Gastroesophageal sphincter (tissue), 4 donors: ENCODE results near the gene SPECC1L. TPM values are rescaled to one million over a fixed set of nuclear protein-coding genes. Genes with fewer than 3 reads are reported as not detected.
A peak's percentile ranks its signal among the peaks of the same experiment; 100 is the strongest.

Experiments
- ATAC-seq: fragments of 150-250 bp; one replicate; pipeline ENCODE4 v1.9.1; 2016; ENCODE audit warnings: mild to moderate bottlenecking, moderate library complexity
- H3K27ac ChIP-seq, 4 donors: fragments of 200-600 bp; sonication (generic) in 3 of 4; 1 replicate in 3 of 4; 2 replicates in 1 of 4; pipeline ENCODE4 v1.5.1; 2016 to 2019
- H3K27me3 ChIP-seq: fragments of 200-600 bp; sonication (generic); one replicate; pipeline ENCODE4 v1.5.1; 2019
- H3K36me3 ChIP-seq, 2 donors: fragments of 200-600 bp; sonication (generic); one replicate each; pipeline ENCODE4 v1.5.1; 2019; ENCODE audit warnings: control low read depth in 1 of 2
- H3K4me1 ChIP-seq, 3 donors: fragments of 200-600 bp; sonication (generic); 1 replicate in 2 of 3; 2 replicates in 1 of 3; pipeline ENCODE4 v1.5.1; 2016 to 2019; ENCODE audit warnings: control low read depth in 2 of 3
- H3K4me3 ChIP-seq, 2 donors: fragments of 200-600 bp; sonication (generic); one replicate each; pipeline ENCODE4 v1.5.1; 2019; ENCODE audit warnings: mild to moderate bottlenecking in 1 of 2, moderate library complexity in 1 of 2
- H3K9me3 ChIP-seq, 3 donors: fragments of 200-600 bp; sonication (generic); one replicate each; pipeline ENCODE4 v1.5.1; 2017 to 2019; ENCODE audit warnings: control low read depth in 2 of 3
- CTCF ChIP-seq, 4 experiments: fragments of 200-600 bp in 2 of 4; fragments of 450-650 bp in 2 of 4; sonication (generic) in 1 of 4; IDR thresholded peaks; one replicate each; pipeline ENCODE4 v1.5.1; 2017 to 2019; ENCODE audit warnings: antibody characterized with exemption in 4 of 4, mild to moderate bottlenecking in 2 of 4, moderate library complexity in 2 of 4
- EP300 ChIP-seq: sonication (generic); formaldehyde crosslinking; IDR thresholded peaks from one replicate; pipeline ENCODE4 v1.6.1; 2017; ENCODE audit warnings: antibody characterized with exemption, mild to moderate bottlenecking
- POLR2A ChIP-seq, 2 donors: fragments of 450-650 bp; IDR thresholded peaks; one replicate each; pipeline ENCODE4 v1.6.1; 2017; ENCODE audit warnings: antibody characterized with exemption in 2 of 2, mild to moderate bottlenecking in 2 of 2, moderate library complexity in 1 of 2
- POLR2AphosphoS5 ChIP-seq: sonication (generic); formaldehyde crosslinking; IDR thresholded peaks from one replicate; pipeline ENCODE4 v1.6.1; 2017; ENCODE audit warnings: antibody characterized with exemption
- whole genome bisulfite sequencing, 2 donors: methylation state at CpG; one replicate each; pipeline ENCODE4 v1.1.5; 2018; ENCODE audit warnings: low coverage in 1 of 2; 5-methylcytosine and 5-hydroxymethylcytosine counted together
- total RNA-seq, 4 donors: library from RNA; depleted of rRNA; stranded (reverse); fragments of >200 nt; gene quantifications; one replicate each; pipeline ENCODE4 v1.1.0, GENCODE V29; 2016

SPECC1L gene
- total RNA-seq, 4 donors from 2014 or later: 62.3 to 110 (median 92.5) TPM

- 23% methylated on average over 4 of the region's 9 CpGs; no CpG with 5 or more reads in 1 of the 2 donors for WGBS, 2 donors
Observed at GRCh38 chr22:24421428-24421931, 150.8 kb downstream of the SPECC1L start.

GRCh38 chr22:24422102-24422665 is 151.6 kb downstream of the SPECC1L start:
- no peak for TF ChIP-seq CTCF (IDR thresholded peaks at IDR 0.05)
- no peak for TF ChIP-seq POLR2A (IDR thresholded peaks at IDR 0.05)
- TF ChIP-seq POLR2AphosphoS5: no peak
- TF ChIP-seq EP300: no peak
- 0 to 80% methylated on average over 1 of the region's 5 CpGs for WGBS, 2 donors

More at GRCh38 chr22:24421428-24421931, 150.8 kb downstream of the SPECC1L start:
- H3K27me3 ChIP-seq: peaks cover 44% of the 10 kb centered on the region
- TF ChIP-seq POLR2AphosphoS5 (no peak), CTCF (IDR thresholded peaks at IDR 0.05) (peak in 1 of 4 experiments; percentile 11)
- no peak for ATAC-seq
- H3K4me3 ChIP-seq: no peak overlapping the region
- H3K36me3 ChIP-seq: peaks cover 0 to 20% of the 10 kb centered on the region in 2 donors
- no peak overlapping the region for H3K27ac ChIP-seq
- H3K9me3 ChIP-seq: no peaks in the 10 kb centered on the region
- peaks cover 0 to 39% (median 16%) of the 10 kb centered on the region in 3 donors for H3K4me1 ChIP-seq

GRCh38 chr22:24423519-24424000 is 152.9 kb downstream of the SPECC1L start:
- H3K9me3 ChIP-seq: no peaks in the 10 kb centered on the region
- no peaks in the 10 kb centered on the region for H3K36me3 ChIP-seq
- ATAC-seq: peak; percentile 79
- H3K4me3 ChIP-seq: peak overlapping the region; percentile 30 to 62
- H3K4me1 ChIP-seq: peaks cover 0 to 39% (median 16%) of the 10 kb centered on the region in 3 donors
- peak overlapping the region in 2 of 4 donors; percentile 24 to 60 for H3K27ac ChIP-seq
- H3K27me3 ChIP-seq: peaks cover 44% of the 10 kb centered on the region
- WGBS, 2 donors: no CpG with 5 or more reads among the region's 56 CpGs
- TF ChIP-seq EP300 (no peak), POLR2A (IDR thresholded peaks at IDR 0.05) (no peak), CTCF (IDR thresholded peaks at IDR 0.05) (peak in 3 of 4 experiments; percentile 87 to 96 (median 95))

More at GRCh38 chr22:24422102-24422665, 151.6 kb downstream of the SPECC1L start:
- Histone ChIP-seq H3K36me3 (peaks cover 0 to 13% of the 10 kb centered on the region in 2 donors), H3K9me3 (no peaks in the 10 kb centered on the region), H3K27ac (no peak overlapping the region), H3K27me3 (peaks cover 44% of the 10 kb centered on the region), H3K4me1 (peaks cover 0 to 39% (median 16%) of the 10 kb centered on the region in 3 donors), H3K4me3 (no peak overlapping the region)
- ATAC-seq: no peak

- no peak for TF ChIP-seq POLR2AphosphoS5
- TF ChIP-seq POLR2A (IDR thresholded peaks at IDR 0.05): no peak
- TF ChIP-seq CTCF (IDR thresholded peaks at IDR 0.05): peak in 1 of 4 experiments; percentile 6
- TF ChIP-seq EP300: no peak
- Histone ChIP-seq H3K27ac (peak overlapping the region in 3 of 4 donors; percentile 21 to 60 (median 24)), H3K36me3 (no peaks in the 10 kb centered on the region), H3K9me3 (no peaks in the 10 kb centered on the region), H3K4me3 (peak overlapping the region; percentile 30 to 62), H3K4me1 (peaks cover 0 to 37% (median 16%) of the 10 kb centered on the region in 3 donors), H3K27me3 (peaks cover 44% of the 10 kb centered on the region)
- WGBS, 2 donors: no CpG with 5 or more reads among the region's 105 CpGs
- ATAC-seq: peak; percentile 28
Observed at GRCh38 chr22:24424001-24424900, 153.6 kb downstream of the SPECC1L start.
